Naive thymus-derived CD8-positive, alpha-beta T cell (primary cell): Measurements from ENCODE around the gene OR51B5. TPM values are rescaled to one million over a fixed set of nuclear protein-coding genes. Genes with fewer than 3 reads are reported as not detected.
"Not testable (repeated sequence)": the region's sequence is repeated elsewhere in the genome, so short reads cannot be mapped to it uniquely, and the experiment has no call there.

Source experiments
- ATAC-seq, 2 donors: fragments of 150-1000 bp; cut with Tn5 transposase in 1 of 2; sonication (Bioruptor Pico), chemical (Tn5 transposase) in 1 of 2; 1 replicate in 1 of 2; 2 replicates in 1 of 2; pipeline ENCODE4 v1.10.0; 2021; ENCODE audit warnings: mild to moderate bottlenecking in 2 of 2, moderate library complexity in 2 of 2
- POLR2A ChIA-PET: fragments of 350-600 bp; sonication (Branson Sonifier 250); formaldehyde crosslinking; loops from one replicate; lab custom pipeline; 2021; ENCODE audit warnings: antibody characterized with exemption; lab: Charles Lee
- DNase-seq, 10 donors: peaks; one replicate each; pipeline versions ENCODE4 v3.0.0 to v3.0.0-alpha.2; 2020 to 2022
- H3K27ac Mint-ChIP-seq, 10 donors: one replicate each; pipeline ENCODE4 v1.8.0; 2020 to 2022; ENCODE audit warnings: mild to moderate bottlenecking in 10 of 10, mixed read lengths in 10 of 10, moderate library complexity in 4 of 10, inconsistent platforms in 1 of 10
- H3K27me3 Mint-ChIP-seq, 5 donors: one replicate each; pipeline ENCODE4 v1.8.0; 2021 to 2022; ENCODE audit warnings: mixed read lengths in 5 of 5
- H3K36me3 Mint-ChIP-seq, 3 donors: one replicate each; pipeline ENCODE4 v1.8.0; 2020 to 2022; ENCODE audit warnings: mixed read lengths in 3 of 3, mild to moderate bottlenecking in 2 of 3, inconsistent platforms in 1 of 3
- H3K4me1 Mint-ChIP-seq, 4 donors: one replicate each; pipeline ENCODE4 v1.8.0; 2021 to 2022; ENCODE audit warnings: mixed read lengths in 4 of 4
- H3K4me3 Mint-ChIP-seq, 10 donors: one replicate each; pipeline ENCODE4 v1.8.0; 2020 to 2022; ENCODE audit warnings: mild to moderate bottlenecking in 10 of 10, mixed read lengths in 10 of 10, moderate library complexity in 6 of 10, inconsistent platforms in 1 of 10
- H3K9me3 Mint-ChIP-seq, 9 donors: one replicate each; pipeline ENCODE4 v1.8.0; 2020 to 2022; ENCODE audit warnings: mixed read lengths in 9 of 9, mild to moderate bottlenecking in 3 of 9, inconsistent platforms in 1 of 9, moderate library complexity in 1 of 9
- polyA plus RNA-seq, 3 donors: library from polyadenylated mRNA; unstranded; fragments of 300-500 nt; fragmentation: Illumina TruSeq; gene quantifications; one replicate each; pipeline ENCODE4 v1.2.3, GENCODE V29; 2021
- total RNA-seq, 8 experiments: library from RNA in 2 of 8; stranded (reverse) in 2 of 8; gene quantifications; one replicate each; pipeline ENCODE4 v1.2.3 and lab custom pipeline; 2021 to 2026

OR51B5 gene
- total and polyA plus RNA-seq, 5 experiments from 2014 or later: not detected

DNA sequence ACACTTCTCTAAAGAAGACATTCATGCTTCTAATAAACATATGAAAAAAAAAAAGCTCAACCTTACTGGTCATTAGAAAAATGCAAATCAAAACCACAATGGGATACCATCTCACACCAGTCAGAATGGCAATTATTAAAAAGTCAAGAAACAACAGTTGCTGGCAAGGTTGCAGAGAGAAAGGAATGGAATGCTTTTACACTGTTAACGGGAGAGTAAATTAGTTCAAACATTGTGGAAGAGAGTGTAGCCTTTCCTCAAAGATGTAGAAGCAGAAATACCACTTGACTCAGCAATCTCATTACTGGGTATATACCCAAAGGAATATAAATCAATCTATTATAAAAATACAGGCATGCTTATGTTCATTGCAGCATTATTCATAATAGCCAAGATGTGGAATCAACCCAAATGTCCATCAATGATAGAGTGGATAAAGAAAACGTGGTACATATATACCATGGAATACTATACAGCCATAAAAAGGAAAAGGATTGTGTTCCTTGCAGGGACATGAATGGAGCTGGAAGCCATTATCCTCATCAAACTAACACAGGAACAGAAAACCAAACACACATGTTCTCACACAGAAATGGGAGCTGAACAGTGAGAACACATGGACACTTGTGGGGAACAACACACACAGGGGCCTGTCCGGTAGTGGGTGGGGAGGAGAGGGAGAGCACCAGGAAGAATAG lies 29.8 kb downstream of the OR51B5 start:
- H3K9me3 Mint-ChIP-seq, H3K36me3 Mint-ChIP-seq, H3K27ac Mint-ChIP-seq, H3K4me3 Mint-ChIP-seq, ATAC-seq, H3K4me1 Mint-ChIP-seq, DNase-seq, POLR2A ChIA-PET: not testable (repeated sequence)
- peaks cover 0 to 11% (median 0%) of the 10 kb centered on the region in 5 donors for H3K27me3 Mint-ChIP-seq

DNA sequence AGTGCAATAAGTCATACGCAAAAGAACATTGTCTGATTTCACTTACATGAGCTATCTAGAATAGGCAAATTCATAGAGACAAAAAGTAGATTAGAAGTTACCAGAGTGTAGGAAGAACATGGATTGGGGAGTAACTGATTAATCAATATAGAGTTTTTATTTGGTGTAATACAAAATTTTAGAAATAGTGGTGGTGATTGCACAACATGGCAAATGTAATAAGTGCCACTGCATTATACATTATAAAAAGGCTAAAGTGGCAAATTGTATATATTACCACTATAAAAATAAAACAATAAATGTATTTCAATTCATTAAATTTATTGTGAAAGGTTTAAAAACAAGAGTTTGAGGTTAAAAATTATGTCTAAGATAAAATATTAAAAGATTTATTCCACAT lies 32.9 kb downstream of the OR51B5 start:
- DNase-seq (no peak), ATAC-seq (no peak)
- no peaks in the 10 kb centered on the region for H3K4me1 Mint-ChIP-seq
- no peaks in the 10 kb centered on the region for H3K36me3 Mint-ChIP-seq
- H3K27me3 Mint-ChIP-seq: peaks cover 0 to 15% (median 0%) of the 10 kb centered on the region in 5 donors
- POLR2A ChIA-PET: no interaction called here
- no peak overlapping the region for H3K4me3 Mint-ChIP-seq
- H3K27ac Mint-ChIP-seq: no peak overlapping the region
- H3K9me3 Mint-ChIP-seq: peaks cover 0 to 7% (median 2%) of the 10 kb centered on the region in 9 donors

DNA sequence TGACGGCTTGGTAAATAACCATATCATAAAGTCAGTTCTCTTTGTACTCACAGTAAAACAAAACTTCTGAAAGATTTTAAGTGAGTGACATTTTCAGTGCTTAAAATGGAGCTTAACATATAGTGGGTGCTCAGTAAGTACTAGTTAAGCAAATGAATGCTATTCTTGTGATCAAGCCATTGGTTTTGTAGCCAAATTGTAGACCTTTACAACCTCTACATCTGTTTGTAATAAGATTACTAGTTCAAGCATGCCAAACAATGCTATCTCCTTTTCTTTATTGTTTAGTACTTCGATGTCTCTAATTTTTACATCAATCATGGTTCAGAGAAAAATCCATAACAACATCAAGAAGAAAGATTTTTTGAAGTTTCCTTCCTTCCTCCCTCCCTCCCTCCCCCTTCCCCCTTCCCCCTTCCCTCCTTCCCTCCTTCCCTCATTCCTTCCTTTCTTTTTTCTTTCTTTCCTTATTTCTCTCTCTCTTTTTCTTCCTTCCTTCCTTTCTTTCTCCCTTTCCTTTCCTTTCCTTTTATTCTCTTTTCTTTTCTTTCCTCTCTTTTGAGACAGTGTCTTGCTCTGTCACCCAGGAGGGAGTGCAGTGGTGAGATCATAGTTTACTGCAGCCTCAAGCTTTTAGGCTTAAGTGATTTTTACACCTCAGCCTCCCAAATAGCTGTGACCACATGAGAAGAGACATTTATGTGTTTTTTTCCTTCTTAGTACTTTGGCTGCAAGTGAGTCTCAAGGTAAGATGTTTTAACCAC lies 35.9 kb downstream of the OR51B5 start:
- Mint-ChIP-seq H3K36me3 (no peaks in the 10 kb centered on the region), H3K4me1 (no peaks in the 10 kb centered on the region), H3K27me3 (peaks cover 0 to 18% (median 0%) of the 10 kb centered on the region in 5 donors), H3K4me3 (no peak overlapping the region), H3K9me3 (peaks cover 0 to 3% (median 0%) of the 10 kb centered on the region in 9 donors), H3K27ac (peak overlapping the region in 1 of 10 donors; percentile 20)
- POLR2A ChIA-PET: no interaction called here
- no peak for DNase-seq
- ATAC-seq: no peak

DNA sequence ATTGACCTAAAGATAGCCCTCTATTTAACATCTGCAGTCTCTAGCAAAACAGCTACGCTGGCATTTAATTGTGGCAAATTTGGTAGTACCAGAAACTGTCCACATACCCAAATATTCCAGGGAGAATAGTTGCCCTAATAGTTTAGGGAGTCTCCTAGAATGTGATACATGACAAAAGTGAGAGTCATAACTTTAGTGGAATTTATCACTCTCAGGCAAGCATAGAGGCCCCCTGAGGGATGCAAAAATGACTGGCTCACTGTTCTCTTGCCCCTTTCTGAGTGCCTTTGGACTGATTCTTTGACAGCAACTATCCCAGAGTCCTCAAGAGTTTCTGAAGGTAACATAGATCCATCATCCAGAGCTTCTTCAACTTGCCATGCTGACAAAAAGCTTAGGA lies 39.3 kb downstream of the OR51B5 start:
- Mint-ChIP-seq H3K4me3 (no peak overlapping the region), H3K27me3 (peaks cover 0 to 17% (median 0%) of the 10 kb centered on the region in 5 donors), H3K27ac (no peak overlapping the region), H3K9me3 (peaks cover 0 to 3% (median 0%) of the 10 kb centered on the region in 9 donors), H3K4me1 (no peaks in the 10 kb centered on the region), H3K36me3 (no peaks in the 10 kb centered on the region)
- POLR2A ChIA-PET: no interaction called here
- DNase-seq: no peak
- no peak for ATAC-seq

DNA sequence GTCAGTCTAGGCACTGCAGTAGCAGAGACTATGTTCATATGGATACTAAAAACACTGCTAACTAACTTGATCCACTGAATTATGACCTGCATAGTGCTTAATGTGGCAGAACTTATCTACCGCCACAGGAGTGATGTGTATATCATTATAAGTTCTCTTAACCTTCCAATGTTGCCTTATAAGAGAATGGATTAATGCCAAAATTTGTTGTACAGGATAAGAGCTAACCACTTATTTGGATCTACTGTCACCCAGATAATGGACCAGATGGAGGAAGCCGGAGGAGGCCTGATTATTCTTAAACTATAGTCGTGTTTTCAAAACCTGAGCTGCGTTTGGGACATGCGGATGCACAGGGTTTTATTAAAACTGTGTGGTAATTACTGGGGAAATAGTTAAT lies 39.7 kb downstream of the OR51B5 start:
- Mint-ChIP-seq H3K27me3 (peaks cover 0 to 16% (median 0%) of the 10 kb centered on the region in 5 donors), H3K36me3 (no peaks in the 10 kb centered on the region), H3K4me3 (no peak overlapping the region), H3K9me3 (peaks cover 0 to 1% (median 0%) of the 10 kb centered on the region in 9 donors), H3K27ac (no peak overlapping the region), H3K4me1 (no peaks in the 10 kb centered on the region)
- POLR2A ChIA-PET: no interaction called here
- DNase-seq (no peak), ATAC-seq (no peak)

DNA sequence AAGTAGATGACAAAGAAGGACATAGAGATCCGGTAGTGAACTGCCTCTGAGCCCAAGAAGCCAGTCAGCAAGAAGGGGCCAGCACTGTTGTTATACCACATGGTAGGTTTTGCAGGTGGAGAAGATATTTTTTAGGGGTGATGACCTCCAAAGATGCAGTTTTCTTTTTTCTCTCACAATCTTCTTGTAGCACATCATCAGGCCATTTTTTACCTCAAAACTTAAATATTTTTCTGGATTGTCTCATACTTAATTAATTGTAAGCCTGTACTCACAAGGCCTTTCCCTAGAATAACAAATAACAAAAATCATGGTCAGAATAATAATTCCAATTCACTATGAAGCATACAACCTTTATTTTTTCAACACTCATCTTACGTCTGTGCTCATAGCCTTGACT lies 41.5 kb downstream of the OR51B5 start, which contains the start of gene OR51B4:
OR51B4 (minus strand) TSS at position 101 of the 400 bp plus-strand sequence; CDS start at position 101, 0 bp downstream.
- H3K4me1 Mint-ChIP-seq: no peaks in the 10 kb centered on the region
- no peaks in the 10 kb centered on the region for H3K9me3 Mint-ChIP-seq
- no peak within 1 kb of the TSS for H3K27ac Mint-ChIP-seq
- no peak for ATAC-seq
- H3K27me3 Mint-ChIP-seq: peaks cover 3 to 11% (median 9%) of the 10 kb centered on the region in 5 donors
- DNase-seq: no peak
- H3K4me3 Mint-ChIP-seq: no peak within 1 kb of the TSS
- no peaks in the 10 kb centered on the region for H3K36me3 Mint-ChIP-seq
- POLR2A ChIA-PET: no interaction called here

DNA sequence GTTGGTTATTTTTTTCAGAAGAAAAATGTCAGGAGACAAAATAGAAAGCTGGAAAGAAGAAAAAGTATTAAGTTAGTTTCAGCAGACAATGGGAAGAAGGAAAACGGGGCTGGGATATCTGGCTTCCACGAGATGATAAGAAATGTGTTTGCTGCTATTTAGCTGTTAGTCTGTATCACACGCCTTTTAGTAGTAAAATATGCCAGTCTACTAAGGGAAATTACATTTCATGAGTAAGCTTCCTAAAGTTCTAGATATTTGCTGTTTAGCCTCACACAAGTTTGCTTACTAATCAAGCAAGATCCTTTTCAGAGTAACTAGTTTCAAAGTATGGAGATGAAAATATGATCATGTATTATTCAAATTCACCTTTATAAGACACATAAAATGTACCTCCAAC lies 43.1 kb downstream of the OR51B5 start:
- ATAC-seq: no peak
- POLR2A ChIA-PET: no interaction called here
- Mint-ChIP-seq H3K4me3 (no peak overlapping the region), H3K27ac (no peak overlapping the region), H3K36me3 (no peaks in the 10 kb centered on the region), H3K27me3 (peaks cover 3 to 11% (median 8%) of the 10 kb centered on the region in 5 donors), H3K4me1 (no peaks in the 10 kb centered on the region), H3K9me3 (no peaks in the 10 kb centered on the region)
- DNase-seq: no peak

DNA sequence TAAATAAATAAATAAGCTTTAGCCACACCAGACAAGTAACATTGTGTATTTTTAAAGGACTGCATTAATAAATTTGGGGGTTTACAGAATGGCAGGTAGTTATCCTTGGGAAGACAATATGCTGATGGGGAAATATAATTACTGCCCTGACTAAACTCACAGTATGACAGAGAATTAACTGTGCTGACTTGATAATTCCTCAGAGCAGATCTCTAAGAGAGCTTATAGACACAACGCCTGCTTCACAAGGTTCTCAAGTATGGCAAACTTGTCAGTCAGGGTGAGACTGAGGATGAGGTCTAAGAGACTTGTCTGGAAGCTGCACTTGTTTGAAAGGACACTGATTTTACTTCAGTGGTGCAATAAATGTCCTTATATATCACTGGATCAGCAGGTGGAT lies 44.9 kb downstream of the OR51B5 start:
- peaks cover 3 to 11% (median 6%) of the 10 kb centered on the region in 5 donors for H3K27me3 Mint-ChIP-seq
- no peaks in the 10 kb centered on the region for H3K9me3 Mint-ChIP-seq
- no peaks in the 10 kb centered on the region for H3K4me1 Mint-ChIP-seq
- no peak for ATAC-seq
- no peak for DNase-seq
- no peak overlapping the region for H3K27ac Mint-ChIP-seq
- POLR2A ChIA-PET: no interaction called here
- no peak overlapping the region for H3K4me3 Mint-ChIP-seq
- H3K36me3 Mint-ChIP-seq: no peaks in the 10 kb centered on the region

DNA sequence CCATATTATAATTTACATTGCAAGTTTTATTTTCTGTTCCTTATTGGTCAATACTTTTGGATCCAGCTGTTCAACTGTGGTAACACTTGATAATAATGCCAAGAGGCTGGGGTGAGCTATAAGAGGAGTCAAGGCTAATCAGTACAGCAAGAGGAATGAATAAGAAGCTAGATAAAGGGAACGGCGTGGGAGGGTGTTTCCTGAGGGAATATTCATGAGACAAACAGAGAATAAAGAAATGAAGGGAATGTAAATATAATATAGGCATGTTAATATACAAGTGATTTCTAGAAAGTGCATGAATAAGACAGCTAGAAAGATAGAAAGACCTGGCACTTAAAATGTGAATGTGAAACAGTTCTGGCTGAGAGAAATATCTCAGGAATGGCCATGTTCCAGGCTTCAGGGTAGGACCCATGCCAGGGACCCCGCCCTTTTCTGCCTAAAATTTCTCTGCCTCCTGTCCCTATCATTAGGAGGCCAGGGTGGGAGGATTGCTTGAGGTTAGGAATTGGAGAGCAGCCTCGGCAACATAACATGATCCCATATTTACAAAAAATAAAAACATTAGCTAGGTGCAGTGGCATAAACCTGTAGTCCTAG lies 45.5 kb downstream of the OR51B5 start:
- POLR2A ChIA-PET: no interaction called here
- Mint-ChIP-seq H3K9me3 (no peaks in the 10 kb centered on the region), H3K4me1 (no peaks in the 10 kb centered on the region), H3K27me3 (peaks cover 3 to 11% (median 6%) of the 10 kb centered on the region in 5 donors), H3K4me3 (no peak overlapping the region), H3K36me3 (no peaks in the 10 kb centered on the region), H3K27ac (no peak overlapping the region)
- no peak for DNase-seq
- no peak for ATAC-seq

DNA sequence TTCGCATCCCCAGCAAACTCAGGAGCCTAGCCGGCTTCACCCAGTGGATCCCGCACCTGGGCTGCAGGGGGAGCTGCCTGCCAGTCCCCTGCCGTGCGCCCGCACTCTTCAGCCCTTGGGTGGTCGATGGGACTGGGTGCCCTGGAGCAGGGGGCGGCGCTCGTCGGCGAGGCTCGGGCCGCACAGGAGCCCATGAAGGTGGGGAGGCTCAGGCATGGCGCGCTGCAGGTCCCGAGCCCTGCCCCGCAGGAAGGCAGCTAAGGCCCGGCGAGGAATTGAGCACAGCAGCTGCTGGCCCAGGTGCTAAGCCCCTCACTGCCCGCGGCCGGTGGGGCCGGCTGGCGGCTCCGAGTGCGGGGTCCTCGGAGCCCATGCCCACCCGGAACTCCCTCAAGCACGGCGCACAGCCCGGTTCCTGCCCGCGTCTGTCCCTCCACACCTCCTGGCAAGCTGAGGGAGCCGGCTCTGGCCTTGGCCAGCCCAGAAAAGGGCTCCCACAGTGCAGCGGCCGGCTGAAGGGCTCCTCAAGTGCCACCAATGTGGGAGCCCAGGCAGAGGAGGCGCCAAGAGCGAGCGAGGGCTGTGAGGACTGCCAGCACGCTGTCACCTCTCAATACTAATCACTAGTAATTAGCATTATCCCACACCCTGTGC lies 48.9 kb downstream of the OR51B5 start:
- H3K27ac Mint-ChIP-seq, POLR2A ChIA-PET, H3K9me3 Mint-ChIP-seq, DNase-seq, H3K4me1 Mint-ChIP-seq, H3K4me3 Mint-ChIP-seq, H3K36me3 Mint-ChIP-seq, ATAC-seq: not testable (repeated sequence)
- H3K27me3 Mint-ChIP-seq: peaks cover 3 to 11% (median 6%) of the 10 kb centered on the region in 5 donors

DNA sequence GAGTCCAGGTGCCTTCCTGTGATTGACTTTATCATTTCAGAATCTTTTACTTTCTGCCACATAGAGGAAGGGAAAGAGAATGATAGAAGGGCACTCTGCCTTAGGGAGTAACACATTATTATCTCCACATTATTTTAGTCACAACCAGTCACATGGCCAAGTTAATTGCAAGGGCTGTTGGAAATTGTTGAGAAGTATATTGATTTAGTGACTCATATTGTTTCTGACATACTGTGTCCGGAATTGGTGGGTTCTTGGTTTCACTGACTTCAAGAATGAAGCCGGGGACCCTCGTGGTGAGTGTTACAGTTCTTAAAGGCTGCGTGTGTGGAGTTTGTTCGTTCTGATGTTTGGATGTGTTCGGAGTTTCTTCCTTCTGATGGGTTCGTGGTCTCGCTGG lies 50.3 kb downstream of the OR51B5 start:
- Mint-ChIP-seq H3K4me1 (no peaks in the 10 kb centered on the region), H3K36me3 (no peaks in the 10 kb centered on the region), H3K27ac (no peak overlapping the region), H3K27me3 (peaks cover 3 to 9% (median 6%) of the 10 kb centered on the region in 5 donors), H3K9me3 (no peaks in the 10 kb centered on the region), H3K4me3 (no peak overlapping the region)
- POLR2A ChIA-PET: no interaction called here
- ATAC-seq (no peak), DNase-seq (no peak)
